GM18909 (cell line): ENCODE measurements around the gene NACC2.
"Not testable (repeated sequence)": the region's sequence is repeated elsewhere in the genome, so short reads cannot be mapped to it uniquely, and the experiment has no call there.

Source experiments
- ATAC-seq: cut with Tn5 transposase; IDR thresholded peaks from one replicate; pipeline ENCODE4 v1.9.1; 2021; ENCODE audit warnings: mild to moderate bottlenecking; ENCODE audit not compliant: unreplicated experiment, poor library complexity

The NACC2 gene

GRCh38 chr9:136049491-136050265 lies 45.4 kb downstream of the NACC2 start:
- no peak for ATAC-seq

GRCh38 chr9:136048560-136049411 lies 46.3 kb downstream of the NACC2 start:
- ATAC-seq: no peak

- no peak for ATAC-seq
Measured at GRCh38 chr9:136047775-136048559, 47.1 kb downstream of the NACC2 start.

- ATAC-seq: no peak
Measured at GRCh38 chr9:136047076-136047774, 47.9 kb downstream of the NACC2 start.

GRCh38 chr9:136046554-136046920 lies 48.6 kb downstream of the NACC2 start:
- no peak for ATAC-seq

- no peak for ATAC-seq
Measured at GRCh38 chr9:136045595-136046553, 49.2 kb downstream of the NACC2 start.

- no peak for ATAC-seq
Measured at GRCh38 chr9:136044971-136045594, 50.0 kb downstream of the NACC2 start.

GRCh38 chr9:136044207-136044970 lies 50.7 kb downstream of the NACC2 start:
- ATAC-seq: no peak

GRCh38 chr9:136043441-136043991 lies 51.6 kb downstream of the NACC2 start:
- ATAC-seq: no peak

GRCh38 chr9:136042541-136042940 lies 52.5 kb downstream of the NACC2 start:
- no peak for ATAC-seq

GRCh38 chr9:136040848-136041247 lies 54.2 kb downstream of the NACC2 start:
- ATAC-seq: not testable (repeated sequence)

- no peak for ATAC-seq
Measured at GRCh38 chr9:136039488-136039887, 55.6 kb downstream of the NACC2 start.

- ATAC-seq: no peak
Measured at GRCh38 chr9:136036848-136037247, 58.2 kb downstream of the NACC2 start.

- ATAC-seq: no peak
Measured at GRCh38 chr9:136036050-136036449, 59.0 kb downstream of the NACC2 start.

GRCh38 chr9:136031741-136032730 lies 63.1 kb downstream of the NACC2 start:
- ATAC-seq: no peak

- ATAC-seq: no peak
Measured at GRCh38 chr9:136031094-136031493, 64.0 kb downstream of the NACC2 start.
